ENCODE measurements around the gene C4BPA. TPM values are rescaled to one million over a fixed set of nuclear protein-coding genes. Genes with fewer than 3 reads are reported as not detected.

Gene C4BPA
- total and polyA plus RNA-seq, 10 of the 15 experiments (the other 5 are each of a cell fraction or from before 2014, with no cell fraction given) = 0.31 TPM; not detected in 9

DNA sequence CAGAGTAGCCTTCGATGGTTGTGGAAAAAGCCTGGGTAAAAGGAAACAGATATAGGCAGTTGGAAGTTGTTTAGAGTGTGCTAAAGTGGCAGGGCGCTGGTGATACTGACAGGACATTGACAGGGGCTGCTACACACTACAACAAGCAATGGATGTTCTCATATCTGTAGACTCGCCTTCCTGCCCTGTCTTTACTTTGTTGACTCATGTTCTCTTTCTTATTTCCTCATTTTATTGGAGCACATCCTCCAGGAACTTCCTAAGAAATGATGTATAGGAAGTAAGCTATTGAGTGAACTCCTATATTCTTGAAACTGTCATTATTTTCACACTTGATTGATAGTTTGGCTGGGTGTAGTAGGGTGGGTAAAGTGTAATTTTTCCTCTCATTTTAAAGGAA, 51.0 kb downstream of the C4BPA start:
- POLR2A ChIA-PET = no interaction called here

GRCh38 chr1:207156095-207156494, 52.1 kb downstream of the C4BPA start:
- no peak overlapping the region for H3K9ac ChIP-seq (ENCODE audit: control insufficient read depth, insufficient read depth, low read length)
- in situ Hi-C loops (cut with MboI) = no loop called here
- CTCF ChIA-PET = no interaction called here
- POLR2A ChIA-PET = no interaction called here
- H3K27ac ChIP-seq (ENCODE audit: control insufficient read depth, insufficient read depth) = no peak overlapping the region
- SMC1A ChIA-PET (ENCODE audit: uncharacterized antibody, unreplicated experiment) = no interaction called here
- no peaks in the 10 kb centered on the region; a peak in 1 of 4 replicates for H3K27me3 ChIP-seq (replicated peaks in 1 of 2; ENCODE audit: control insufficient read depth in 2 of 2, insufficient read depth in 2 of 2, low read length in 1 of 2)
- H2AFZ ChIP-seq (ENCODE audit: control insufficient read depth, low read depth, low read length) = no peak overlapping the region
- TF ChIP-seq RELB (IDR thresholded peaks at IDR 0.05; ENCODE audit: low read depth) = no peak
- H3K4me3 ChIP-seq = no peak overlapping the region
- H3K79me2 ChIP-seq (ENCODE audit: control insufficient read depth, insufficient read depth, low read length) = no peaks in the 10 kb centered on the region
- peaks cover 1% of the 10 kb centered on the region; the same call in 1 of the 3 replicates for H3K9me3 ChIP-seq (replicated peaks; ENCODE audit: control insufficient read depth, insufficient read depth, low read length)
- DNase-seq (ENCODE audit: low read depth, low spot score) (no peak), ATAC-seq (no peak), FAIRE-seq (no peak)
- H3K4me1 ChIP-seq (ENCODE audit: control insufficient read depth, insufficient read depth, low read length) = no peaks in the 10 kb centered on the region
- H4K20me1 ChIP-seq (ENCODE audit: control insufficient read depth, insufficient read depth) = no peaks in the 10 kb centered on the region
- intact Hi-C loops (cut with micrococcal nuclease; ENCODE audit: unreplicated experiment) = no loop called here
- RAD21 ChIA-PET (ENCODE audit: unreplicated experiment) = no interaction called here
- H3K36me3 ChIP-seq (ENCODE audit: control insufficient read depth in 2 of 2, insufficient read depth in 2 of 2, low read length in 1 of 2) = no peaks in the 10 kb centered on the region
- BruUV-seq (replicated peaks) = no TSS peak
- H3K4me2 ChIP-seq (ENCODE audit: control insufficient read depth, insufficient read depth) = no peak overlapping the region

More for the DNA sequence above, 51.0 kb downstream of the C4BPA start:
- Histone ChIP-seq H3K4me1 (ENCODE audit: control insufficient read depth, insufficient read depth, low read length) (no peaks in the 10 kb centered on the region), H3K9ac (ENCODE audit: control insufficient read depth, insufficient read depth, low read length) (no peak overlapping the region), H2AFZ (ENCODE audit: control insufficient read depth, low read depth, low read length) (no peak overlapping the region), H3K36me3 (ENCODE audit: control insufficient read depth in 2 of 2, insufficient read depth in 2 of 2, low read length in 1 of 2) (no peaks in the 10 kb centered on the region), H3K9me3 (replicated peaks; ENCODE audit: control insufficient read depth, insufficient read depth, low read length) (peaks cover 1% of the 10 kb centered on the region; the same call in 1 of the 3 replicates), H3K27ac (ENCODE audit: control insufficient read depth, insufficient read depth) (no peak overlapping the region), H3K79me2 (ENCODE audit: control insufficient read depth, insufficient read depth, low read length) (no peaks in the 10 kb centered on the region), H4K20me1 (ENCODE audit: control insufficient read depth, insufficient read depth) (no peaks in the 10 kb centered on the region), H3K27me3 (replicated peaks in 1 of 2; ENCODE audit: control insufficient read depth in 2 of 2, insufficient read depth in 2 of 2, low read length in 1 of 2) (no peaks in the 10 kb centered on the region; a peak in 1 of 4 replicates), H3K4me2 (ENCODE audit: control insufficient read depth, insufficient read depth) (no peak overlapping the region), H3K4me3 (no peak overlapping the region)
- no peak for FAIRE-seq
- WGBS (ENCODE audit: insufficient coverage, insufficient replicate concordance, low lambda C conversion rate, missing lambda C conversion rate) = 2% methylated on average over 3 of the region's 3 CpGs
- TF ChIP-seq ASH2L (IDR thresholded peaks at IDR 0.05; ENCODE audit: borderline replicate concordance, low read depth) = no peak
- TF ChIP-seq EZH2 (IDR thresholded peaks at IDR 0.05; ENCODE audit: borderline replicate concordance, control insufficient read depth, low read depth, low read length) = no peak
- TF ChIP-seq MYB (IDR thresholded peaks at IDR 0.05; ENCODE audit: borderline replicate concordance, low read depth, low read length) = no peak
- TF ChIP-seq RELA (IDR thresholded peaks at IDR 0.05; ENCODE audit: borderline replicate concordance, partially characterized antibody) = no peak
- TF ChIP-seq JUNB (IDR thresholded peaks at IDR 0.05) = no peak
- TF ChIP-seq NR2C2 (IDR thresholded peaks at IDR 0.05; ENCODE audit: borderline replicate concordance, control insufficient read depth, insufficient read length, low read depth) = no peak
- TF ChIP-seq, protein P1, sequence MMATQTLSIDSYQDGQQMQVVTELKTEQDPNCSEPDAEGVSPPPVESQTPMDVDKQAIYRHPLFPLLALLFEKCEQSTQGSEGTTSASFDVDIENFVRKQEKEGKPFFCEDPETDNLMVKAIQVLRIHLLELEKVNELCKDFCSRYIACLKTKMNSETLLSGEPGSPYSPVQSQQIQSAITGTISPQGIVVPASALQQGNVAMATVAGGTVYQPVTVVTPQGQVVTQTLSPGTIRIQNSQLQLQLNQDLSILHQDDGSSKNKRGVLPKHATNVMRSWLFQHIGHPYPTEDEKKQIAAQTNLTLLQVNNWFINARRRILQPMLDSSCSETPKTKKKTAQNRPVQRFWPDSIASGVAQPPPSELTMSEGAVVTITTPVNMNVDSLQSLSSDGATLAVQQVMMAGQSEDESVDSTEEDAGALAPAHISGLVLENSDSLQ (IDR thresholded peaks at IDR 0.05) = no peak
- BruUV-seq (replicated peaks) = no TSS peak
- ATAC-seq = no peak
- in situ Hi-C loops (cut with MboI) = no loop called here
- ChIA-PET CTCF (no interaction called here), SMC1A (ENCODE audit: uncharacterized antibody, unreplicated experiment) (no interaction called here), RAD21 (ENCODE audit: unreplicated experiment) (no interaction called here)
- intact Hi-C loops (cut with micrococcal nuclease; ENCODE audit: unreplicated experiment) = no loop called here
- no peak for DNase-seq (ENCODE audit: low read depth, low spot score)
